Measurements from ENCODE around the gene HEATR5B. TPM values are rescaled to one million over a fixed set of nuclear protein-coding genes. Genes with fewer than 3 reads are reported as not detected.

The HEATR5B gene
- total and polyA plus RNA-seq, 2 donors (not counting 1 experiment from before 2014, with no cell fraction given): 33.0 to 44.3 TPM

DNA sequence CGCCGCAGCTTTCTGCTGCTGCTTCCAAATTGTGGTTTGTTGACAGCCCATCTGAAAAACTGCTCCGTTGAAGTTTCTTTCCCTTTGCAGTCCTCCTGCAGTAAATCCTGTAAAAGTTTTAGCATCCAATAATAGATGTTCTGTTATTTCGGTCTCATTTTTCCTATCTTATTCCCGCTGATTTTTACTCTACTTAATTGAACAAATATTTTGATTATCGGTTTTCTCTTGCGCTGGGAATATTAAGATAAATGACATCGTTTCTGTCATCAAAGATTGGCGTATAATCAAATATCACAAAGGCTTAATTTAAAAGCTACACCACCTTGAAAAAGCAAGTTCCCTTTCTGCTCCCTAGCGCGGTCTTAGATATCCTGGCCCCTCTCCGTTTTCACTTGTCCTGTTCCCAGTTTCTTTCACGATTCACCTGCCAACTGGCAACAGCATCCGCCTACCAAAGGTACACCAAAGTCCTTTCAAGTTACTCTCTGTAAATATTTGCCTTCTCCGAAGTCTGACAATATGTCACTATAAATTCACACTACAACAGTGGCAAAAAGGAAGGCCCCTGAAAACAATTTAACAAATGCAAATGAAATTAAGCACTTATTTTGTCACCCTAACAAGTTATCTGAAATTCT is 116.8 kb downstream of the HEATR5B start:
- H3K9me3 ChIP-seq (ENCODE audit: control extremely low read depth in 1 of 3, control insufficient read depth in 2 of 3, insufficient read depth in 1 of 3, low read length in 2 of 3): no peaks in the 10 kb centered on the region
- intact Hi-C loops (cut with micrococcal nuclease): loop anchor here (2.0 to 10.0 kb wide), 7 partner anchors 265 to 1807 kb away; partner anchors contain the start of genes ATL2, CDC42EP3, CEBPZ and GEMIN6
- H3K4me3 ChIP-seq (ENCODE audit: control extremely low read depth in 1 of 5, extremely low read depth in 1 of 5, insufficient read depth in 1 of 5, low read depth in 2 of 5, low read length in 4 of 5): peak overlapping the region; percentile 66 to 91 (median 79)
- peaks cover 21 to 23% of the 10 kb centered on the region in 2 donors for H3K4me1 ChIP-seq (ENCODE audit: control insufficient read depth in 2 of 2, insufficient read depth in 2 of 2, low read length in 2 of 2)
- ChIA-PET CTCF (no interaction called here), POLR2A (interaction anchor here (0.6 to 1.5 kb wide), 4 partner anchors 23 to 1397 kb away, joined by 3 to 11 read pairs (median 6); no protein-coding TSS in a partner anchor)
- peaks cover 29% of the 10 kb centered on the region for H3K4me1 Mint-ChIP-seq
- H2AFZ ChIP-seq (ENCODE audit: insufficient read depth, low read depth, low read length, poor library complexity, severe bottlenecking): peak overlapping the region; percentile 98
- no peaks in the 10 kb centered on the region for H3K27me3 ChIP-seq (replicated peaks in 1 of 4; ENCODE audit: control extremely low read depth in 1 of 4, control insufficient read depth in 3 of 4, insufficient read depth in 4 of 4, low read length in 3 of 4)
- DNase-seq (peak; percentile 36), ATAC-seq (ENCODE audit: low read depth) (no peak)
- H3K4me3 Mint-ChIP-seq: peak overlapping the region; percentile 93
- peaks cover 40% of the 10 kb centered on the region for H3K79me2 ChIP-seq (ENCODE audit: control insufficient read depth, insufficient read depth, low read length)
- H4K20me1 ChIP-seq (ENCODE audit: control insufficient read depth, insufficient read depth, low read length, poor library complexity, severe bottlenecking): peaks cover 18% of the 10 kb centered on the region
- H3K36me3 ChIP-seq (replicated peaks in 1 of 2; ENCODE audit: control extremely low read depth in 1 of 2, control insufficient read depth in 1 of 2, extremely low read depth in 1 of 2, insufficient read depth in 2 of 2, low read length in 1 of 2): no peaks in the 10 kb centered on the region
- H3K27ac Mint-ChIP-seq: peak overlapping the region; percentile 94
- peak overlapping the region; percentile 72 to 89 for H3K27ac ChIP-seq (ENCODE audit: low read length in 2 of 2)
- TF ChIP-seq EZH2 (IDR thresholded peaks at IDR 0.05; ENCODE audit: borderline replicate concordance, insufficient read depth, low read depth, low read length, poor library complexity, severe bottlenecking): no peak
- TF ChIP-seq, protein P1, sequence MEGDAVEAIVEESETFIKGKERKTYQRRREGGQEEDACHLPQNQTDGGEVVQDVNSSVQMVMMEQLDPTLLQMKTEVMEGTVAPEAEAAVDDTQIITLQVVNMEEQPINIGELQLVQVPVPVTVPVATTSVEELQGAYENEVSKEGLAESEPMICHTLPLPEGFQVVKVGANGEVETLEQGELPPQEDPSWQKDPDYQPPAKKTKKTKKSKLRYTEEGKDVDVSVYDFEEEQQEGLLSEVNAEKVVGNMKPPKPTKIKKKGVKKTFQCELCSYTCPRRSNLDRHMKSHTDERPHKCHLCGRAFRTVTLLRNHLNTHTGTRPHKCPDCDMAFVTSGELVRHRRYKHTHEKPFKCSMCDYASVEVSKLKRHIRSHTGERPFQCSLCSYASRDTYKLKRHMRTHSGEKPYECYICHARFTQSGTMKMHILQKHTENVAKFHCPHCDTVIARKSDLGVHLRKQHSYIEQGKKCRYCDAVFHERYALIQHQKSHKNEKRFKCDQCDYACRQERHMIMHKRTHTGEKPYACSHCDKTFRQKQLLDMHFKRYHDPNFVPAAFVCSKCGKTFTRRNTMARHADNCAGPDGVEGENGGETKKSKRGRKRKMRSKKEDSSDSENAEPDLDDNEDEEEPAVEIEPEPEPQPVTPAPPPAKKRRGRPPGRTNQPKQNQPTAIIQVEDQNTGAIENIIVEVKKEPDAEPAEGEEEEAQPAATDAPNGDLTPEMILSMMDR (IDR thresholded peaks at IDR 0.05): no peak
- WGBS (ENCODE audit: insufficient coverage): 38% methylated on average over 9 of the region's 15 CpGs
- H3K4me2 ChIP-seq (replicated peaks; ENCODE audit: low read depth, low read length, poor library complexity, severe bottlenecking): peak overlapping the region; percentile 83
- no peaks in the 10 kb centered on the region for H3K27me3 Mint-ChIP-seq
- H3K9me3 Mint-ChIP-seq (ENCODE audit: insufficient read depth): no peaks in the 10 kb centered on the region
- H3K9ac ChIP-seq (ENCODE audit: low read length): peak overlapping the region; percentile 88
